NCI-H2196 treated with DMSO at 0.1 percent for 48 hours (cell line): ENCODE measurements around the gene GDF10.

Experiments used
- DNase-seq: peaks from one replicate; lab custom pipeline; 2025; ENCODE audit not compliant: unreplicated experiment; lab: John Stamatoyannopoulos, UW

Gene GDF10

DNA sequence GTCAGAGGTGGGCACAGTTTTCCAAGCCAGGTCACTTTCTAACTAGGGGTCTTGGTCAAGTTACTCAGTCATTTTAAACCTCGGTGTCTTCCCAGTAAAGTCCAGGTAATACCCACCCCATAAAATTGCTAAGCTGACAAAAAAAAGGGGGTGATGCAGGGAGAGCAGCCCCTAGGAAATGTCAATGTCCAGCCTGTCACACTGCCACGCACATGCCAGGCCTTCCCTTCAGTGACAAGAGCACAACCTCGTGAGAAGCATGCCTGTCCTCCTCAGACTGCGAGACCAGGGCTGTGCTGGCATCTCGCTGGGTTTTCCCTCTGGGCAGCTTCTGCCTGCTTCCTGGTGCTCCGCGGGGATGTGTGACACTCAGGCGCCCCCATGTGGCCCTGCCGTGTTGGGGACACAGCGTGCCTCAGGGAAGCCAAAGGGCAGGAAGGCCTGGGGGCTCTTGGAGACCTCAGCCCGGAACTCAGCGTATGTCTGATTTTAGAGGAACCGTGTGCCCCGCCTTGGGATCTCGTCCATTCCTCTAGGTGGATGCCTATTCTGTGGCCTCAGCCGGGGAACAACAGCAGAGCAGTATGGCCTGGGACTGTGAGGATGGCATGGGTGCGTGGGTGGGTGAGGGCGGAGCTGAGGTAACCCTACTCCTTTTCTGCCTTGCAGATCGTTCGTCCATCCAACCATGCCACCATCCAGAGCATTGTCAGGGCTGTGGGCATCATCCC is 12.1 kb downstream of the GDF10 start:
- peak; percentile 7 for DNase-seq

DNA sequence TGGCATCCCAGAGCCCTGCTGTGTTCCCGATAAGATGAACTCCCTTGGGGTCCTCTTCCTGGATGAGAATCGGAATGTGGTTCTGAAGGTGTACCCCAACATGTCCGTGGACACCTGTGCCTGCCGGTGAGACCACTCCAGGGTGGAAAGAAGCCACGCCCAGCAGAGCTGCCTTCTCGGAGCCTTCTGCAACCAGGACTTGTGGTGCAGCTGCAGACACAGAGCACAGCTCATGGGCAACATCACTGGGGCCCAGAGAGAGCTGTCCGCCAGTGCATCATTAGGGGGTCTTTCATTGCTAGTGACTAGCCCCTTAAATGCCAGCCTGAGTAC is 12.6 kb downstream of the GDF10 start:
- no peak for DNase-seq

DNA sequence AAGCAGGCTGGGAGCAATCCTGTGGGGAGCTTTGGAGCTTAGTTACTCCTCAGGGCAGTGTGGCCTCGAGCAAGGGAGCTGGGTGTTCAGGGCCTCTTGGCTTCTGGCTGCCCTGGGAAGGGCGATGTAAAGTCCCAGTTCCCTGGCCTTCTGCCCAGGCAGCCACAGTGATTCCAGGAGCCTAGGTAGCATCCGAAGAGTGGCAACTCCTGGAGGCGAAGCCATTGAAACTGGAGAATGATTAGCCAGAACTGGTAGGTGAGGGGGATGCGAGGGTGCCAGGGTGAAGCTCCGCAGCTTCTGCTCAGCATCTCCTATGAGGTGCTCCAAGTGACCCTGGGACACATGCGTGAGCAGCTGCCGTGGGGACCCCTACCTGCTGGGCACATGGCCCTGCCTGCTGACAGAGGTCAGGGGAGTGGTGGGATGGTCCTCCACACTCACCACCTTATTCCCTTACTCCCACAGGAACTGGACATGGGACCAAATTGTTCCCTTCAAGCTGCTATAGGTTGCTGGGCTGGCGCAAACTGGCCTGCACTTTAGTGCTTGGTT is 14.5 kb downstream of the GDF10 start:
- no peak for DNase-seq

DNA sequence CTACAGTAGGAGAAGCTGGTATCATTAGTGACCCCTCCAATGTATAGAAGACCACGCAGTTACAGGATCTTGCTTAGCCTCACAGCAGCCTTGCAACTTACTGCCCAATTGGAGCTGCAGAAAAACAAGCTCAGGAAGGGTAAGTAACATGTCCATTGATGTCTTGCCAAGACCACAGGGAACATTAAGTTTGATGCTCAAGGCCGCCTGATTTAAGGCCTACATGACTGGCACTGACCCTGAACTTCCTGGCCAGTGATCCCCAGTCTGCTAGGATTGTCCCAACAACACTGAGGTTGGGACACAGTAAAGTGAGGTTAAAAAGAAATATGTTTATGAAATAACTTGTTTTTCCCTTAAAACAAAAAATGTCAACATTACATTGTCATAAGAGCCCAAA is 15.4 kb downstream of the GDF10 start:
- no peak for DNase-seq

DNA sequence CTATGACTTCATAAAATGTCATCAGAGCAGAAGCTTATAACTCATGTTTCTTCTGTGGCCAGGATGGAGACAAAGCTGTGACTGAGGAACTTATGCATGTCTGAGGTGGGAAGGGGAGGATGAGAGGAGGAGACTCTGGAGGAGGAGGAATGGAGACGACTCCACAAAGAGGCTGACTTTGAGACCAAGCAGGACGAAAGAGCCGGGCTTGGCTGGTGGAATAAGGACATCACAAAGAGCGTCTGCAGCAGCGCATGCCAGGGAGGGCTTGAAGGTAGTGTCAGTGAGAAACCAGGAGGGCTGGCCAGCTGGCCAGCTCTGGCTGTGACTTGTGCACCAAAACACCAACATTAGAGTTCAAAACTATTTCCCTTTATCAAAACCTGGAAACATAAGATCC is 16.1 kb downstream of the GDF10 start:
- DNase-seq = no peak

DNA sequence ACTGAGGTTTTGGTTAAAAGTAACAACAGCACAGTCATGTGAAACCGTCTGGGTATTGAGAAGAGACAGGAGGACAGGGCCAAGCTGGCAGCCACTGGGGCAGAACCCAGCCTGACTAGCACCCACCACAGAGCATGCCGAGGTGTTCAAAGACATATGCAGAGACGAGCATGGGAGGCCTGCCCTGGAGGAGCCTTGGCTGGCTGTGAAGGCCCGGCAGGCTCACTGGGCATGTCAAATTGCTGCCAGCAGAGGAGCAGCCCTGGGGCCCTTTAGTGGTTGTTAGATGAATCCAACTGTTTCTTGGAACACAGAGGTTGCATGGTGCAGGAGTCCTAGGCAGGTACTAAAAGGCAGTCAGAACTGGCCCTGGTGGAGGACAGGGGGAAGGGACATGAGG is 17.3 kb downstream of the GDF10 start:
- DNase-seq = no peak

DNA sequence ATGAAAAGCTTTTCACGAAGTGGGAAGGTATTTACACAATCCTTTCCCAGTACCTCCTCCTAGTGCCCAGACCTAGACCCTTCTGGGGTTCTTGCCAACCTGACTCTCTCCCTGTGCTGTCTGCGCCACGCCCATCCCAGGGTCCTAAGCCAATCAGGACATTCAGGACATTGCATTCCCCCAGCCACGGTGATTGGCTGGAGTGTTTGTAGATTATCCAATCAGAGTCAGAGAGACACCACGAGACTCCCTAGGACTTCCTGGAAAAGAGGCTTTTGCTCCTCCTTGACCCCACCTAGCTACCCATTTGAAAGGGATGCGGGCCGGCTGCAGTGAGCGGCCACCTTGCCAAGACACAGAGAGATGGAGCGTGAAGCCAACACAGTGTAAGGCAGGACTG is 18.7 kb downstream of the GDF10 start:
- no peak for DNase-seq

DNA sequence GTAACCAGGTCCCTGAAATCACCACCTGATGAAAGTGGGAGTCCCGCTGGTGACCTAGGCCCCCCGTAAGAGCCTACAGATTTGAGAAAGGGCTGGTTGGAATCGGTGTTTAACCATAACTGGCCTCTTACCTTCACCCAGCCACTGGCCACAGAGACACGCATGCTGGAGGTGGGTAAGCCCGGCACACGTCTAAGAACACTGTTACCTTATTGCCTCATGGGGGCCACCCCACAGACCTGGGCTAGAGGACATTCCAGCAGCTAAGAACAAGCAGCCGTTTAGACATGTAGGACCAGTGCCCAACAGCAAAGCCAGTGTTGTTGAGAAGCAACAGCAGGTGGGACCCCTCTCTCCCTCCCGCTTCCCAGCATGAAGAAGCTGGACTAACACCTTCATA is 19.8 kb downstream of the GDF10 start:
- no peak for DNase-seq

DNA sequence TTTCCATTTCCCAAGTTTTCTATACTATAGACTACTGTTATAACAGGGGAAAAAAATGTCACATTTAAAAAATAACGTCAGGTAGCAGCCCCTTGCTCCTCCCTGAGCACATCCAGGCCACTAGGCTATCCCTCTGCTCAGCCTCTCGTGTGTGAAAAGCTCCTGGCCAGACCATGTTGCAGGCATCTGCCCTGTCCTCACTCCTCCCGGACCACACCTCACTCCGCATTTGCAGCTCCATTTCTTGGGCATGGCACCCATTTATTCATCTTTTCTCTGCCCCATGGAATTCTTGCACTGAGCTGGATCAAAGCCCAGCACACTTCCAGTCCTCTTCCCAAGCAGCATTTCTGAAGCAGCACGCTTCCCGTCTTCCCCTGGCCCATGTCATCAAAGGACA is 20.8 kb downstream of the GDF10 start:
- no peak for DNase-seq

DNA sequence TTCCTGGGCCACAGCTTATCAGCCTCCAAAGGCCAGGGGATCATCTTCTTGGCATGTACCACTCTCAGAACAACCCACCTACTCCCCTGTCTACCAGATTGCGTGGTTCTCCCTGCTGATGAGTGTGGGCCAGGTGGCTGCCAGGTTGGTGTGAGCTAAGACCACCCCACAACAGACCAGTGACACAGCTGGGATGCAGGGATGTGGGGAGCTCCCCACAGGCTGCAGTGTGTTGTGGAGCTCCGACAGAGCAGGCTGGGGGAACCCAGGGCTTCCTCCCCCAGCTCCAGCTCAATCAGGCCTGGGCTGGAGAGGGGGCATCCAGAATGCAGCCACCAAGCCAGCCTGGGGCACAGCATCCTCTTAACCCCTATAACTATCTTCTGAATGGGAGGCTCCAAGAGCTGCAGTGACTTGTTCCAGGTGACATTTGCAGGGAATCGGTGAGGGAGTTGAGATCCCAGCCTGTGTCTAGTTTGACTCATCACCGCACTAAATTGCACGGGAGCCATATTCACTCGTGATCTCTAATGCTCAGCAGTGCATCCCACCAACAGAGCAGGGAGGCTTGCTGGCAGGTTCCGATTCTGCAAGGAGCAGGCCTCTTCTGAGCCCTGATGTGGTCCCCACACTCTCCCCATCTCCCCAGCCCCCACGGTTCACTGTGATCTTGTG is 21.7 kb downstream of the GDF10 start:
- DNase-seq = no peak

DNA sequence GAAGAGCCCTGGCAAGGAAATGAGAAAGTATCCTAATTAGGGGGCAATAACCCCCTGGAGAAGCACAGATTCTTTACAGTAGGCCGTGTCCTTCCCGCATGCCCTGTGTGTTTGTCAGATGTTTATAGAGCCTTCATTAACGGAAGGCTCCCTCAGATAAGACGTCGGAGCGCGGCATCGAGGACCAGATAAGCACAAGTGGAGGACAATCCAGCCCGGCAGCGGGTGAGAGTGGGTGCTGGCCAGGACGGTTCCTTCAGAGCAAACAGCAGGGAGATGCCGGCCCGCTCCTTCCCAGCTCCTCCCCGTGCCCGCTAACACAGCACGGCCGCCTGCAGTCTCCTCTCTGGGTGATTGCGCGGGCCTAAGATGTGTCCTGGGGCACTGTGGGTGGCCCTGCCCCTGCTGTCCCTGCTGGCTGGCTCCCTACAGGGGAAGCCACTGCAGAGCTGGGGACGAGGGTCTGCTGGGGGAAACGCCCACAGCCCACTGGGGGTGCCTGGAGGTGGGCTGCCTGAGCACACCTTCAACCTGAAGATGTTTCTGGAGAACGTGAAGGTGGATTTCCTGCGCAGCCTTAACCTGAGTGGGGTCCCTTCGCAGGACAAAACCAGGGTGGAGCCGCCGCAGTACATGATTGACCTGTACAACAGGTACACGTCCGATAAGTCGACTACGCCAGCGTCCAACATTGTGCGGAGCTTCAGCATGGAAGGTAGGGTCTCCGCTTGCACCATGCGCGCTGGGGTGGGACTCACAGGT is 22.5 kb downstream of the GDF10 start, which contains the start of gene GDF2:
TSS of gene GDF2 (plus strand) at position 155 of the 762 bp plus-strand sequence. CDS start at position 370, 215 bp downstream.
- DNase-seq = no peak

DNA sequence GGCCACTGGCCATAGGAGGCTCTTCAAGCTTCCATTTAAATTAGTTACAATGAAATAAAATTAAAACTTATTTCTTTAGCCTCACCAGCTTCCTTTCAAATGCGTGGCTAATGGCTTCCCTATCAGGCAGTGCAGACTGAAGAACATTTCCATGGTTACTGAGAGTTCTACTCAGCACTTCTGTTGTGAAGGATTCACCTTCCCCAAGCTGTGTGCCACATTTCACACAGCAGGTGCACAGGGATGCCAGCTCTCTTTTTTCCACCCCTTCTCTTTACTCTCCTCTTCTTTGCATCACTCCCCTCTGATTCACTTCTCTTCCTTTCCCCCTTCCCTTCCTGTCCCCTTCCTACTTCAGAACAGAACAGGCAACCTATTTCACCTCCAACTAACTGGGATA is 23.1 kb downstream of the GDF10 start:
- no peak for DNase-seq

DNA sequence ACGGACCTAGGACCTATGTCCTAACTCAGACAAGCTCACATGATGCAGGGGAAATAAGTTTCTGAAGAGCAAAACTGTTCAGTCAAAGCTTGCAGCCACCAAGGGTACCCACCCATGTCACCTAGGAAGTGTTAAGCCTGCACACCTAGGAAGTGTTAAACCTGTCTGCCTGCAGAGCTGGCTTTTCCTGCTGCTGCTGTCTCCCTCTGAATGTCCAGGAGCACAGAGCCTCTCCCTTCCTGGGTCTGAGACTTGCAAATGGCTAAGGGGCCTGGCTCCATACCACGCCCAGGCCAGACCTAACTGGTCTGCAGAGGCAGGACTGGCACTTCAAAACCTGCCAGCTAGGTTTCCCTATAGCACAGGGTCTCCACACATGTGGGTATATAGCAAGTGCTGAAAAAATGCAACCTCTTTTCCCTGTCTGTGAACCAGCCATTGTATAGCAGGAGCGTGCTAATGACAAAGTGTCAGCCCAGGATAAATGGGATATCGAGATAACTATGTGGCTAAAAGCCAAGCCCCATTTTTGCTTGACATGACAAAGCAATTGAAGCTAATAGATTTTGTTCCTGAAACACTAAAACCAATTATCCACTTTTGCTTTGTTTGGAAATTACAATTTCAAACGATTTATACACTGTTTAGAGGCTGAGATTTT is 23.8 kb downstream of the GDF10 start:
- DNase-seq = no peak

DNA sequence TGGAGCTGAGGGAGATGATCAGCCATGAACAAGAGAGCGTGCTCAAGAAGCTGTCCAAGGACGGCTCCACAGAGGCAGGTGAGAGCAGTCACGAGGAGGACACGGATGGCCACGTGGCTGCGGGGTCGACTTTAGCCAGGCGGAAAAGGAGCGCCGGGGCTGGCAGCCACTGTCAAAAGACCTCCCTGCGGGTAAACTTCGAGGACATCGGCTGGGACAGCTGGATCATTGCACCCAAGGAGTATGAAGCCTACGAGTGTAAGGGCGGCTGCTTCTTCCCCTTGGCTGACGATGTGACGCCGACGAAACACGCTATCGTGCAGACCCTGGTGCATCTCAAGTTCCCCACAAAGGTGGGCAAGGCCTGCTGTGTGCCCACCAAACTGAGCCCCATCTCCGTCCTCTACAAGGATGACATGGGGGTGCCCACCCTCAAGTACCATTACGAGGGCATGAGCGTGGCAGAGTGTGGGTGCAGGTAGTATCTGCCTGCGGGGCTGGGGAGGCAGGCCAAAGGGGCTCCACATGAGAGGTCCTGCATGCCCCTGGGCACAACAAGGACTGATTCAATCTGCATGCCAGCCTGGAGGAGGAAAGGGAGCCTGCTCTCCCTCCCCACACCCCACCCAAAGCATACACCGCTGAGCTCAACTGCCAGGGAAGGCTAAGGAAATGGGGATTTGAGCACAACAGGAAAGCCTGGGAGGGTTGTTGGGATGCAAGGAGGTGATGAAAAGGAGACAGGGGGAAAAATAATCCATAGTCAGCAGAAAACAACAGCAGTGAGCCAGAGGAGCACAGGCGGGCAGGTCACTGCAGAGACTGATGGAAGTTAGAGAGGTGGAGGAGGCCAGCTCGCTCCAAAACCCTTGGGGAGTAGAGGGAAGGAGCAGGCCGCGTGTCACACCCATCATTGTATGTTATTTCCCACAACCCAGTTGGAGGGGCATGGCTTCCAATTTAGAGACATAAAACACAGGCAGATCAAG is 25.6 kb downstream of the GDF10 start:
- no peak for DNase-seq

DNA sequence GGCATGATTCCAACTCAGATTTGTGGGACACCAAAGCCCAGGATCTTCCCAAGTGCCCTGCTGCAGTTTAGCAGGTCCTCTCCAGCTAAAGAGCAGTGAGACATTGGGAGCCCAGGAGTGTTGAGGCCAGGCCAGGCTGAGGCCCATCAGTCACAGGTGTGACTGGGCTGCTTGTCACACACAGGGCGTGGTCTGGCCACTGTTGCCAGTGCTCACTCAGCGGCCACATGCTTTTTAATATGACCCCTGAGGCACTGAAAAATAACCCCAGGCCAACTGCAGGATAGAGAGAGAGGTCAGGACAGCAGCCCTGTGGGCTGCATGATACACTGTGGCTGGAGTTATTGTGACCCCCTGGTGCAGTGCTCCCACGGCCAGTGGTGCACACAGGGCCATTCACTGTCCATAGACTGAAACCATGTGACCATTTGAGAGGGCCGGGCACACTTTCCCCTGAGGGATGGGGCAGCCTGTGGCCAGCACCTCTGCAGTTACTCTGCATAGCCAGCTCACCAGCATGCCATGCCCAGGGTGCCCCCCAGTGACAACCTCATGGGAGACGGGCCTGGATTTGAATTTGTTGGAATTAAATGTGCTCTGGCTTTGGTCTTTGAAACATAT is 26.4 kb downstream of the GDF10 start:
- no peak for DNase-seq

DNA sequence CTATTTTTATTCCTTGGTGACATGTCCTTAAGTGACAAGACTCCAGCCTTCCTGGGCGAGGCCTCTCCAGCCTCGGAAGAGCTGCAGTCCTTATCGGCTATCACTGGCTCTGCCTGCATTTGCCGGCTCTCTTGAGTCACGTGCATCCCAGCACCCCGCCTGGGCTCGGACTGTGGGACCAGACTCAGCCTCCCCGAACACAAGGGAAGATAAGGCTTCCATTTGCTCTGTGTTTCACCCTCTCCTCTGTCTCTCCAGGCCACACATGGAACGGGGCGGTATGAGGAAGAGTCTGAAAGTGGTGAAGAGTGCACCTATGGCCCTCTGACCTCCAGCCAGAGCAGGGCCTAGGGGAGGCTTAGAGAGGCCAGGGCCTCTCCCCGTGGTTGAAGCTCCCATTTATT is 26.9 kb downstream of the GDF10 start:
- DNase-seq = no peak

DNA sequence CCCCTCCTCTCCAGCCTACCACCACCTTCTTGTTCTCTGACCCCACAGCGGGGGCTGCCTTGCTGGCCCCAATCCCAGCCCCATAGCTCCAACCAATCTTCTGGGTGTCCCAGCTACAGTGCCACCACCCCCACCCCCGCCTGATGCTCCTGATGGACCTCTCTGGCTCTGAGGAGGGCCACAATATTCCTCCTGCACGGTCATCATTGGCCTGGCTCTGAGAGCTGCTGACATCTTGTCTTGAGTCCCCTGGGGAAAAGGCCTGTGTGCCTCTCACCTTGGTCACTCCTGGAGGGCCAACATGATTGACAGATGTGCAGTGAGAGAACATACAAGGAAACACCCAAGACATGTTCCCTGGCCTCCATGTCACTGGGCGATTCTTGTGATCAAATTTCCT is 29.9 kb downstream of the GDF10 start:
- DNase-seq = no peak

DNA sequence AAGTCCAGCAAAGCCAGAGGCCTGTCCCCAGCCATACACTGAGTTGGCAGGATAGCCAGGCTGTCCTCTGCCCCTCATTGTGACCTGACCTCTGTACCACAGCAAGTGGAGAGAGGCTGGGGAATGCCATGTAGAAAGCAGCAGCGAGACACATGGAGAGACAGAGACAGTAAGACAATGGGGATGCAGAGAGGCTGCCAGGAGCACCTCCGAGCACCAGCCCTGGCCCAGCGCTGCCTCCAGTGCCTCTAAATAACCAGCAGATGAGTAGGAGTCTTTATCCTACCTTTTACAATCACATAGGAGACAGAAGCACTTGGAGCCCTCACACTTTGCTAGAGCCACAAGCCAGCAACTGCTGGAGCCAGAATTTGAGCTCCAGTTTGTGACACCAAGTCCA is 30.4 kb downstream of the GDF10 start:
- no peak for DNase-seq

DNA sequence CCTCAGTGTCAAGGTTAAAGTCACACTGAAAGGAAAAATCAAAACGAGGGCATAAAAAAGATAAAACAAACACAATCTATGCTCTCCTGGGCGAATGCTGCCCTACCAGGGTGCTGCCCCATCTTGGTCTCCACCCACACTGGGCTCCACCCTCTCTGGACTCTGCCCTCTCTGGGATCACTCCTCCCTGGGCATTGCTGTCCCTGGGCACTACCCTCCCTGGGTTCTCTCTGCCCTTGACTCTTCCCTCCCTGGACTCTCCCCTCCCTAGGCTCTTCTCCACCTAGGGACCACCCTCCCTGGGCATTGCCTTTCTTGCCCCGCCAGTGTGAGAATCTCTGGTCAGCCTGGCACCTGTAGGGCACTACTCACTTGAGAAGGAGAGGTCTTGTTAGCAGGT is 30.8 kb downstream of the GDF10 start:
- DNase-seq = no peak

DNA sequence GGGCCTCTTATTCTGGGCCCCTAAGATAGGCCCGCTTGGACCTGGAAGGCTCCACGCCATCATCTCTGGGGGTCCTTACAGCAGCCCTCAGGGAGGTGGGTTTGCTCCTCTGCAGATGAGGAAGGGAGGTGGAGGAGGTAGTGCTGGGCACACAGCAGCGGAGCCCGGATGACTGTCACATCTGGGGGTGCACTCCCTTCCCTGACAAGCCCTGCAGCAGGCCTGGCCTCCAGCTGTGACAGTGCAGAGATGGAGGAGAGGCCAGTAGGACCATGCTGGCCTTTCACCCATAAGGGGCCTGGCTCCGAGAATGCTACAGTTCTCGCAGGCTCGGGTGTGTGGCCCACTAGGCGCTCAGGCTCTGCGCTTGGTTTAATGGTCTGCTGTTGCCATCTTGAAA is 31.5 kb downstream of the GDF10 start:
- DNase-seq = no peak
